GM03348 (cell line): ENCODE results near the gene ZNF175.

ENCODE experiments used
- DNase-seq: peaks from one replicate; pipeline ENCODE4 v3.0.0; 2012; ENCODE audit warnings: low spot score

Gene ZNF175

DNA sequence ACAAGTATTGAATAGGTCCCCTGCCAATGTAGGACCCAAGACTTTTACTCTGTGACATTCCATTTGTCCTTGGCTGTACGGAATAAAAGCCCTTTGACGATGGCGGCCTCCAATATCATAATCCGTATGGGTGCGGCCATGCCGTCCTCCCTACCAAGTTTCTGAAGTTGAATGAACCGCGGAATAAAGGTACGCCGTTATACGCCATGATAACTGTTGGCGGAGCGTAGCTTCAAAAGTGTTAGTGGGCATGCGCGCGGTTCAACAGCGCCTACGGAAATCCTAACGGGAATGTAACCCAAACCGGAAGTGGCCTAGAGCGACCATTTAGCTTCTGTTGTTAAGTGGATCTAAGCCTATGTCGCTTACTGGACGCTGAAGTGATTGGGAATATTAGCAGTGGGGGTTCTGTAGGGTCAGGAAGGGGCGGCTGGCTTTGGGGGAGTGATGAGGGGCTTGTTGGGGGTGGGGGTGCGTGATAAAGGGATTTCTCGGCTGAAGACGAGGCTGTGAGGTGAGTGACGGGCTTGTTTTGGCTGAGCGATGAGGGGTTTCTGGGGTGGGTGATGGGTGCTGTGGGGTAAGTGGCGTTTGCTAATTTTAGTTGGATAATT lies at the start of gene ZNF175:
ZNF175 (plus strand) TSS at position 322 of the 614 bp plus-strand sequence. CDS start 2,047 bp downstream, outside the sequence.
- DNase-seq = peak; percentile 92

DNA sequence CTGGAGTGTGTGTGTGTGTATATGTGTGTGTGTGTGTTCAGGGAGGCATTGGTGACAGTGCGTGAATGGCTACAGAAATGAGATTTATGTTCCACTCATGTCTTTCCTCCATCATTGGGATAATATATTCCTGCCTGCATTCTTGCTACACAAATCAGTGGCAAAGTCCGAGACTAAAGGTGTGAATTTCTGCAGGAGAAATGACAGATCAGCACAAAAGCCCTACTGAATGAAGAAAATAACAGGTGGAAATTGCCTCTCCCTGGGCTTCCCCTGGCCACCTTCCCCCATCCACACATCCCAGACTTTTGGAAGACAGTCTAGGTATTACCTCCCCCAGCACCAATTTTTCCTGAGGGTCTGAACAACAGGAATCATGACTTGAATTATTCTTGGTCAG lies 49.7 kb upstream of the ZNF175 start:
- DNase-seq = no peak

DNA sequence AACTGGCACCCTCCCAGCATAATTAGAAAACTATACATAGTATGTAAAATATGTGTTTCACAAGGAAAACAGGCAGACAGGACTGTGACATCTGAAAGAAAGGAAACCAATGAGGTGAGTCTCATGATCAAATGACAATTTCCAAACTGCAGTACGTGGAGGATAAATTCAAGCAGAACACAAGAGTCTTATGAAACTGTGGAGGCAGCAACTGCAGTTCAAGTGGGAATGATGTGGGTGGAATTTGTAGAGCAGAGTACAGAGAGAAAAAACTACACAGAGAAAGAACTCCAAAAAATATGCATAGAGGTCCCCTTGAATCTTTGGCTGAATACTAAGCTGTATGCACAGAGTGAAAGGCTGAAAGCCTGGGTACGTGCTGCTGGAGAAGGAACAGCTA lies 49.3 kb upstream of the ZNF175 start:
- DNase-seq = no peak

DNA sequence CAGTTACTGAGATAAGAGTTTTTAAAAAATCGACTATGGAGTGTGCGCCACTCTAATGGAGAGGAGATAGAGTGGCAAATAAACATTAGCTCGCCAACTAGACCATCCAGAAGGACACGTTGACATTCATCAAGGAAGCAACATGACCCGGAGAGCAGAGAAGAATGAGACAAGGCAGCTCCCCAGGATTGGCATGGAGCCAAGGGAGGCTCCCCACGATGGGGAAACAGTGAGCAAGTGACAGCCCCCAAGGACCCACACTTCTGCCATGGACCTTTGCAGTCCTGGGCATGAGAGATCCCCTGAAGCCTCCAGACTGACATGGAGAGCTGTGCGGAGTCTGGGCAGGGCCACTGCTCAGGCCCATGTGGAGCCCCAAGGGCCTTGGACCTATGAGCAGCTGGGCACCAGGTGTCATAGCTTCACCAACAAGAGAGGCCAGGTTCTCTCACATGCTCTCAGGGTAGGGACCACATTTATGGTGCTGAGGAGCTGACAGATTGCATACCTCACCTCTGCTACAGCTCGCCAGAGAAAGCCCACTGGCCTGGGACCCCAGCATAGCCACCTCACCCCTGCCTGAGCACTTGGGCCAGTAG lies 46.3 kb upstream of the ZNF175 start:
- no peak for DNase-seq

DNA sequence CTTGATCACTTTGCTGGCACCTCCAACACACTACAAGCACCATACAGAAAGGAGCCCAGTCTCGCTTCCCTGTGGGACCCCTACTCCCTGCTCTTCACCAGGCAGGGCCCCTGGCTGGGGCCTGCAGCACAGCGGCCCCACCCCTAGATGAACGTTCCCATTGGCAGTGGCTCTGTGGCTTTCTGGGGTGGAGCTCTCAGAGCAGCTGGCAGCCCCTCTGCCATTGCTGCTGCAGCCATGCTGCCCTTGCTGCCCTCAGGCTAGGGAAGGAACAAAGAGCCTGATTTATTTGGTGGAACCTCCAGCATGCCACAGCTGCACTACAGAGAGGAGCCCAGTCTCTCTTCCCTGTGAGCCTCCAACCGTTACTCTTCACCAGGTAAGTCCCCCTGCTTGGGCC lies 45.4 kb upstream of the ZNF175 start:
- DNase-seq = no peak

DNA sequence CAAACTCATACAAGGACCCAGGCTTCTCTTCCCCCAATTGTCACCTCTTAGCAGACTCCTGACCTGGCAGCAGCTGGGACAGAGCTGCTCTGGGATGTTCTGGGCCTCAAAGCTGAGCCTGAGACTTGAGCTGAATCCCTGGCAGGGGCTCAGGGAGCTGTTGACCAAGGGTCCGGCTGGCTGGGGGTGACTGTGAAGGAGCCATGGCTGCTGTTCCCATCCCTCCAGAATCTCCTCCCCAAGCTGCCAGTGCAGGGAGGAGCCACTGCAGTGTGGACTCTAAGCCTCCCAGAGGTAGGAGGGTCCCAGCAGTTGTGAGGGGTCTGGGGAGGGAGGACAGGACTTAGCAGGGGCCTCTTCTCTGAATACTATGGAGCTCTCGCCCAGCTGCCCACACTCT lies 41.8 kb upstream of the ZNF175 start:
- no peak for DNase-seq

DNA sequence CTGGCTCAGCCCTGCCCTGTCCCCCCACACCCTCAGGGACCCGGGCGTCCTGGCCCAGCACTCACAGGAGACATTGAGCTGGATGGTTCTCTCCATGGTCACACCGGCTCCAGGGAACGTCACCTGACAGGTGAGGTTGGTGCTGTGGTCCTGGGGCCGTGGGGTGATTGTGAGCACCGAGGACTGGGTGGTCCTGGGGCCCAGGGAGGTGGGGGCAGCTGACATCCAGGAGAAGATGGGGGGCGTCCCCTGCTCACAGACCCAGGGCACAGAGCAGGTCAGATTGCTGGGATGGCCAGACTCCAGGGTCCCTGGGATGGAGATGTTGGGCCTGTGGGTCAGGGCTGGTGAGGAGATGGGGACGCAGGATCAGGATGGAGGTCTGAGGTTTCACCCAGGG lies 40.5 kb upstream of the ZNF175 start:
- DNase-seq = no peak

DNA sequence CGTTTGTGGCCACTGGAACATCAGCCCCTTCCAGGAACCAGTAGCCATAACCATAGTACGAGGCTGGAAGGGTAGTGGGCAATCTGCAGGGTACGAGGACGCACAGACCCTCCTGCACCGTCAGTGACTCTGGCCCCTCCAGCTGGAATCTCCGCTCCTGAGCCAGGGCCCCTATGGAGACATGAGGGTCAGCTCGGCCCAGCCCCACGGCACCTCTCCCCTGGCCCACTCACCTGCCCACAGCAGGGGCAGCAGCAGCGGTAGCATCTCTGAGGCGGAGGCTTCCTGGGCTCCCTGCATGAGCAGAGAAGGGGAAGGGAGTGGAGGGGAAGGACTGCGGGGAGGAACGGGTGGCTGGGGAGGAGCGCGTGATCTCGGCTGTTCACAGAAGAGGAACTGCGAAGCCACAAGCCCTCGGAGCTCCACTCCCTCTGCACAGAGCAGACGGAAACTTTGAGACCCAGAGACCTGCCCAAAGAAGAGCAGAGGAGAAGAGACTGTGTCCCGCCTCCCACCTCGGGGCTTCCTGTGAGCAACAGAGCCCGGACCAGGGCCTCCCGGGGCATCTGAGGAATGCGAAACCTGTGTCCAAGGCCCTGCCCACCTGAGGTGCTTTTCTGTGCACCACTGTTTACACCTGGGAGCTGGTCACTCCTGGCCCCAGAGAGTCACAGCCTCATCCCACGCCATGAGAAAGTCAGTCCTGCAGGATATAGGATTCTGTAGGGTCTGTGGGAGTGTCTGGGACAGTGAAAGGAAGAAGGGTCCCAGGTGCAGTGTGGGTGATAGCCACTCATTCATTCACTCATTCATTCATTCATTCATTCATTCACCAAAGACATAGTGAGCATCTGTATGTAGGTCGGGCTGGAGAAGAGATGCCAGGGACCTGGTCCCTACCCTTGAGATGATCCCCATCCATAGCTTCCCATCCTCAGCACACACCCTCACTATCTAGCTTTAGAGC lies 39.5 kb upstream of the ZNF175 start, which contains the start of gene SIGLEC6:
SIGLEC6 (minus strand) TSS at position 322 of the 967 bp plus-strand sequence; CDS start at position 300, 22 bp downstream.
- no peak for DNase-seq

DNA sequence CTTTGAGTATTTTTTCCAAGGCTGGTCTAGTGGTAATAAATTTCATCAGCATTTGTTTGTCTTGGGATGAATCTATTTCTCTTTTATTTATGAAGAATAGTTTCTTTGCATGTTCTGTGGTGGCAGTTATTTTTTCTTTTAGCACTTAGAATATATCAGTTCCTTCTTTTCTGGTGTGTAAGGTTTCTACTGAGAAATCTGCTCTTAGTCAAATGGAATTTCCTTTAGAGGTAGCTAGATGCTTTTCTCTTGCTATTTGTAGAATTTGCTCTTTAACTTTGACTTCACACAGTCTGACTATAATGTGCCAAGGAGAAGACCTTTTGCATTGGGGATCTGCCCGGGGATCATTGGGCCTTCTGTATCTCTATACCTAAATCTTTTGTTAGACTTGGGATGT lies 35.5 kb upstream of the ZNF175 start:
- no peak for DNase-seq

DNA sequence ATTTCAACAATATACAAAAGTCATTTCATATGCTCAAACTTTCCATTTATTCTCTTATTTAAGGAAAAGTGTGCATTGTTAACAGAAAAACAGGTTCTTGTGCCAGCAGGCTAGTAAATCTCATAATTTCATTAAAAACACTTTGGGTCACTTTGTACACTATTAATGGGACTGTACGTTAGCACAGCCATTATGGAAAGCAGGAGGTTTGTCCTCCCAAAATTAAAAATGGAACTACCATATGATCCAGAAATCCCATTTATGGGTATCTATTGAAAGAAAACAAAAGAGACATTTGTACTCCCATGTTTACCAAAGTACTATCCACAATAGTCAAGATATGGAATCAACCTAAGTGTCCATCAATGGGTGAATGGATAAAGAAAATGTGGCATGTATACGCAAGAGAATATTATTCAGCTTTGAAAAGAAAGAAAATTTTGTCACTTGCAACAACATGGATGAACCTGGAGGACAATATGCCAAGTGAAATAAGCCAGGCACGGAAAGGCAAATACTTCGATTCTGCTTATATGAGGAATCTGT lies 31.2 kb upstream of the ZNF175 start:
- DNase-seq = no peak

DNA sequence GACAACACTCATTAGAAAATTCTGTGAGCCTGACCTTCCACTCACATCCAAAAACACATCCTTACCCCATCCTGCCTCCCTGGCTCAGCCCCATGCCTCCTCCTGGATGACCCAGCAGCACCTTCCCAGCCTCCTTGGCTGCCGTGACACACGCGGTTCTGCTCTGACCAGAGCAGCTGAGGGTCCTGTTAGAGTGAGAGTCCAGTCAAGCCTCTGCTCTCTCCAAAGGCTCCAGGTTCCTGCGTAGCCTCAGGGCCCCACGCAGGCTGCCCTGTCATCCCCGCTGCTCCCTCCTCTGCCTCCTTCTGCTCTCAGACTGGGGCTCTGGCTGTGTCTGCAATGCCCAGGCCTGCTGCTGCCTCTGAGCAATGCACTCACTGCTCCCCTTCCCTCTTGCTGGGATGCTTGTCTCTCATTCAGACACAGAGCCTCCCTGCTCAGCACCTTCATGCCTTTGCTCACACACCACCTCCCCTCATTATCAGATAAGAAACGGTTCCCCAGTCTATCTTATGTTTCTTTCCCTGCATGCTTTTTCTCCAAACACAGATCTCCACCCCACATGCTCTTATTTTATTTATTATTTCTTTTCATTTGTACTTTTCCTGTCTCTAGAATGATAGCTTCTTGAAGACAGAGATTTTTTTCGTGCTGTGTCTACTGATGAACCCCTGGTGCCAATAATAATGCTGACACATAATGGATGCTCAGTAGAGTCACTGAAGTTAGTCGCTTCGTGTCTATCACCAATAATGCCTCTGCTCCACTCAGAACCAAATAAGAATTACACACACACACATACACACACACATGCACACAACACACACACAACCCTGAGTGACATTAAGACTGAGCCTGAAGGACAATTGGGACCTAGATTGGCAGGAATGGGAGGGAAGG lies 29.4 kb upstream of the ZNF175 start:
- DNase-seq = no peak

DNA sequence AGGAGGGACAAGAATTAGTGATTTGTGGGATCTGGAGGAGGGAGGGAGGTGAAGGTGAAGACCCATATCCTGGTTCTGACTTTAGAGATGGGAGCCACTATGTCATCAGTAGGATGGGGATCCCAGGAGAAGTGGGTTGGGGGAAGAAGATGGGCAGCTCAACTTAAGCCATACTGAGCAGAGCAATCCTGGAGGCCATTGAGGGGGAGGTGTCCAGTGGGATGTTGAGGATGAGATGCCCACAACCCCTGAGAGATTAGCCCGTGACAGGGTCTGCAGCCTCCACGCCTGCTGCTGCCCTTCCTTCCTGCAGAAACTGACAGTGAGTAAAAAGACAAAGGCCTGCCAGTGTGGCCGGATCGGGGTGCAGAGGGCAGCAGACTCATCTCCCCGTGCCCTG lies 28.4 kb upstream of the ZNF175 start:
- DNase-seq = no peak

DNA sequence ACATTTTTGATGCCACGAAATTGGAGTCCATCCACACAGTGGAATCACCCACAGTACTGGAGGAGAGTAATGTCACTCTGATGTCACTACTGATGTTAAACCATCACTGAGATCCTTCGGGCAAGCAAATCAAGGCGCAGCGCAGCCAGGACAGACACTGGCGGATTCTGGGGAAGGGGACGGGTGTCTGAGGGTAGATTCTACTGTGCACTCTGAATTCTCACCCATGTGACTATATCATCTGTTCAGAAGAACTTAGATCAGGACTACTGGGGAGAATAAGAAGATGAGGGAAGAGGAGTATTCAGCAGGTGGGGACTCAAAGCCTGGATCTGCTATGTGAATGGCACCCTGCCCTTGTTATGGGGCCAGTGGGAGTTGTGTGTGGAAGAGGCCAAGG lies 27.0 kb upstream of the ZNF175 start:
- no peak for DNase-seq

DNA sequence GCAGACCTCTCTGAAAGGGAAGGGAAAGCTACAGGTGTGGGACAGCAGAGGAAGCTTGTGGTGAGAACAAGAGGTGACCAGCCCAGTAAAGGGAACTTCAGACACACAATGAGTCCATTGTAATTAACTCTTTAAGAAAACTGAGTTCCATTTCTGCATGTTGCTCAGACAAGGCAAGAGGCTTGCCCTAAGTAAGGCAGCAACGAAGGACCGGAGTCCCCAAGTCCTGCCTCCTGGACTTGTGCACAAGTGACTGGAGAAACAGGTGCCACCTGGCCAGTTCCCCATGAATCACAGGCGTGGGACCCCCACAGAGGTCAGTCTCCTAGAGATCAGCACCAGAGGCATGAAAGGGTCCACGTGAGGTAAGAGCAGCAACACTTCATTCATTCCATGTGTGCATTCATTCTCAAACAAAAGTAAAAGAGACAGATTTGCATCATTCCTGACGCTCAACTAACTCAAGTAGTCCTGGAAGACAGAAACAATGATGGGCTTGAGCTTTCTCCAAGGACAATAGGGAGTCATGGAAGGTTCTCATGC lies 24.9 kb upstream of the ZNF175 start:
- DNase-seq = no peak

DNA sequence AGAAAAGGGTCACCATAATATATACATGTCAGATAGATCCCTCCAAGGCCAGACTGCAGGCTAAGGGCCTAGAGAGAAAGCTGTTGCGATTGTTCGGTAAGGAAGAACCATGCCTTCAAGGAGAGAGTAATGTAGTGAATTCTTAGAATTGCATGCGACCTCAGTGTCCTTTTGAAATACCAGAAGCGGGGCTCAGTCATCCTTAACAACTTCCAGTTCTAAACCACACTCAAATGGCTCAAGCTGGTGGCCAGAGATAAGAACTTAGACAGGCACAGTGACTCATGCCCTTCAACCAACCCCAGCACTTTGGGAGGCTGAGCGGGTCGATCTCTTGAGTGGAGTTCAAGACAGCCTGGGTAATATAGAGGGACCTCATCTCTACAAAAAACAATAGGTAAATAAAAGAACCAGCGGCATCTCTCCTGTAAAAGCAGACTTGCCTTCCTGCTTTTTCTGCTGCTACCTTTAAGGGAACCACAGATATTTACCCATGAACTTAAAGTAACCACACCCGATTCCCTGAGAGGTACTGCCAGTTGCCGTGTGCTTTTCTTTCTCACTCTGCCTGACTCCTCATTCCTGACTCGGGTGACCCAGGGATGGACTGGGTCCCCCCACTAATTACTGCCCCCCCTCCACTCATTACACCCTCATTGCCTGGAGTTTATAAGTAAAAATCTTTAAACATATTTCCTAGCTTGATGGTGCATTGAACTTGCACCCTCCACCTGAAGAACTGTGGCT lies 24.3 kb upstream of the ZNF175 start:
- DNase-seq = no peak

DNA sequence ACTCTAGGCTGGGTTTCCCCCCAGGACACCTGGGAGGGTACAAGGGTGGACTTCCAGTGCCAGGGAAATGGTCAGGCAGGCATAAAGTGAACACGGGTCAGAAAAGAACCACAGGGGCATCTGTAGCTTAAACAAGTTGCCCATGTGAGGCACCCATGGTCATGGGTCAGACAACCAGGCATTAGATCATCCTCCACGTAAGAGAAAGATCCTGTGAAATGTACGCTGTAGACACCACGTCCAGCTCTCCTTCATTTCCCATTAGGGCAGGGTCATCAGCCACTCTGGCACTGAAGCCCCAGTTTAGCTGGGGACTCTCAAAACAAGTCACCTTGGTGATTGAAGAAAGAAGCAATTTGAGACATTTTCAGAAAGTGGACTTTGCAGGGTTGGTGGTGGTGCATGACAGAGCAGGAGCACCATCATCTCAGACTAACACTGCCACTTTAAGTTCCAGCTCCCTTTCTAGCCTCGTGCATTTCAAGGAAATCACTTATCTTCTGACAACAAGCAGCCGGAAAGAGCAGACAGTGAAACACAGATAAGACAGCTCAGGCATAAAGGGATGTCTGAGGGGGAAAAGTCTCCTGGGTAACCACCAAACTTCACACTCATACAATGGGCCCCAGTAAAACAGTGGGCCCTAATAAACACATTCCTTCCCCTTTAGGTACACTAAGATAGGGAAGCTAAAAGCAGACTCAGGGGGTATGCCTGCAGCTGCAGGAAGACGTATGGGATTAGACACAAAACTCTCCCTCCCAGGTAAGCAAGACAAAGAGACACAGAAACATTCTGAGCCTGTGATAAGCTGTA lies 23.5 kb upstream of the ZNF175 start:
- no peak for DNase-seq

DNA sequence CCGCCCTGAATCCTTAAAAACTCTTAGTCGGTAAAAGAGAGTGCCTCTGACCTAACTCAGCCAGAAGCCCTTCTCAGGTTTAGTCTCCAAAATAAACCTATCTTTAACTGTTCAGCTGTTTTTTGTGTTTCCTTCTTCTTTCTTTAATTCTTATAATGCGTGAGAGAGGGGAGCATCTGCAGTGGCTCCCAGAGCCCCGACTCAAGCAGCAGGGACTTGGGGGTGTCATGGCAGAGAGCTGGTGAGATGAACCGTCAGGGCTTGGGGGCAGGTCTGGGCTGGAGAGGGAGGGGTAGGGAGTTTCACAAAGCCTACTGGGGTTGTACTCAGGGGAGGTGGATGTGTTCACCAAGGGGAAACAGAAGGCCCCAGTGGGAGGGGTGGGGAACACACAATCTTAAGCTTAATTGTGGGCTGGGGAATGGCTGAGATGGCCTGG lies 22.9 kb upstream of the ZNF175 start:
- DNase-seq = no peak

DNA sequence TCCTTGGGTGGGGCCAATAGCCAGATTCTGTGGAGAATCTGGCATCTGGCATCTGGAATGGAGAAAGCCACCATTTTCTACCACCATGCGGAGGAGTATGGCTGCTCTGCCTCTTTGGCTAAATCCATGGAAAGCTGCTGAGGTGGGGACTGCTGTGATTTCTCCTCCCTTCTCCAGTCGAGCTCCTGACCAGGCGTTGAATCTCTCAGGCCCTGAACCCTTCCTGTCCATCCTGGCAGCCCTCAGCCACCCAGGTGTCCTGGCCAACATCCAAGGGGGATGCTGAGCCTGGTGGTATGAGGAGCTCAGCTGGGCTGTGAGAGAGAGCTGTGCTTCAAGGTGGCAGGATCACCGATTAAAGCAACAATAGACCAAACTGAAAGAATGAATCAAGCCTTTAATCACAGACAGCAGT lies 22.2 kb upstream of the ZNF175 start:
- DNase-seq = no peak

DNA sequence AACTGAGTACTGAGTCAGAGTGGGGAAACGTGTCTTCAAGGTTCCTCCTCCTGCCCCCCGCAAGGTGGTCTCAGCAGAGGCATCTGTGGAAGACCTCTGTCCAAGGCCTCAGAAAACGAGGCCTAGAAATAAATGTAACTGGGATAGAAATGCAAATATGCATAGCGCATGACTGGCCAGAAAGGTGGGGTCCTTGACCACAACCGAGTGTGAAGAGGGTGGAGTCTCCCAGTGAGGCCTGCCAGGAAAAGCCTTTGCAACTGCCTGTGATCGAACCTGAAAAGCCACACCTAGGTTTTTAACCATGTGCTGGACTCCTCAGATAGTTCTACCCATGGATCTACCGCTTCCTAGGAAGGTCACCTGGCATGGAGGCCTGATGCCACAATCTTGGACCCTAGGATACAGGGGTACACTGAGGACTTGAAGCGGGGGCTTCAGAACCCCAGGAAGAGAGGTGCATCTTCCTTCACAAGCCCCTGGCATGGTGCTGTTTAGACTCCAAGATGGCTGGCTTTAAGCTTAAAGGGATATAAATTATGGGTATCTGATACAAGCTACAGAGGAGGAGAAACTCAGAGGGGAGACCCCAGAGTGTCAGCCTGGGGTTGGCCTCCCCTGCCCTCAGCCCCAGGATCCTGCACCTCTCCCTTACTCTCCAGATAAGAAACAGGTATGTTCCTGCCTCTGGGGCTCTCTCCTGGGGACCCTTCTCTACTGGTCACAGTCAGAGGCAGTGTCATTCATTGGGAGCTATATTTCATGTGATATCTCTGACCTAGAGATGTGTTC lies 21.4 kb upstream of the ZNF175 start:
- DNase-seq = no peak
